ENCODE data around the gene TGM4. TPM values are rescaled to one million over a fixed set of nuclear protein-coding genes. Genes with fewer than 3 reads are reported as not detected.

Gene TGM4
- total and polyA plus RNA-seq, 10 of the 15 experiments (the other 5 are each of a cell fraction or from before 2014, with no cell fraction given), result not detected

GRCh38 chr3:44903314-44903713 is 28.9 kb downstream of the TGM4 start (continued):
- TF ChIP-seq E2F8 (IDR thresholded peaks at IDR 0.05; ENCODE audit: low read depth, partially characterized antibody) (no peak), EZH2 (IDR thresholded peaks at IDR 0.05; ENCODE audit: borderline replicate concordance, control insufficient read depth, low read depth, low read length) (no peak), MEF2B (IDR thresholded peaks at IDR 0.05; ENCODE audit: partially characterized antibody, poor library complexity, severe bottlenecking) (no peak), SP1 (IDR thresholded peaks at IDR 0.05; ENCODE audit: low read depth, low read length) (no peak), GABPA (IDR thresholded peaks at IDR 0.05; ENCODE audit: low read depth) (no peak), TCF3 (IDR thresholded peaks at IDR 0.05; ENCODE audit: borderline replicate concordance, insufficient read depth, low read depth, low read length) (no peak), CHD4 (IDR thresholded peaks at IDR 0.05) (no peak)

- ChIA-PET CTCF (no interaction called here), POLR2A (no interaction called here), SMC1A (ENCODE audit: uncharacterized antibody, unreplicated experiment) (interaction anchor here (1.2 kb wide), 1 partner anchor 9 kb away, joined by 3 read pairs; no protein-coding TSS in a partner anchor), RAD21 (ENCODE audit: unreplicated experiment) (no interaction called here)
- Histone ChIP-seq H4K20me1 (ENCODE audit: control insufficient read depth, insufficient read depth) (no peaks in the 10 kb centered on the region), H3K4me2 (ENCODE audit: control insufficient read depth, insufficient read depth) (no peak overlapping the region), H3K4me3 (no peak overlapping the region), H3K4me1 (ENCODE audit: control insufficient read depth, insufficient read depth, low read length) (no peaks in the 10 kb centered on the region), H3K27me3 (replicated peaks in 1 of 2; ENCODE audit: control insufficient read depth in 2 of 2, insufficient read depth in 2 of 2, low read length in 1 of 2) (no peaks in the 10 kb centered on the region), H2AFZ (ENCODE audit: control insufficient read depth, low read depth, low read length) (no peak overlapping the region), H3K36me3 (ENCODE audit: control insufficient read depth in 2 of 2, insufficient read depth in 2 of 2, low read length in 1 of 2) (no peaks in the 10 kb centered on the region), H3K9ac (ENCODE audit: control insufficient read depth, insufficient read depth, low read length) (no peak overlapping the region), H3K9me3 (replicated peaks; ENCODE audit: control insufficient read depth, insufficient read depth, low read length) (no peaks in the 10 kb centered on the region), H3K27ac (ENCODE audit: control insufficient read depth, insufficient read depth) (no peak overlapping the region), H3K79me2 (ENCODE audit: control insufficient read depth, insufficient read depth, low read length) (no peaks in the 10 kb centered on the region)
- DNase-seq (ENCODE audit: low read depth, low spot score) (no peak), FAIRE-seq (no peak), ATAC-seq (no peak)
- intact Hi-C loops (cut with micrococcal nuclease; ENCODE audit: unreplicated experiment), result no loop called here
- in situ Hi-C loops (cut with MboI), result no loop called here
- BruUV-seq (replicated peaks), result no TSS peak
- TF ChIP-seq CBX3 (IDR thresholded peaks at IDR 0.05; ENCODE audit: borderline replicate concordance, low read depth), result no peak
- TF ChIP-seq NRF1 (conservative IDR thresholded peaks at IDR 0.05; ENCODE audit: low read depth, low read length), result no peak
- TF ChIP-seq HDAC6 (IDR thresholded peaks at IDR 0.05; ENCODE audit: unreplicated experiment), result no peak
- no peak for TF ChIP-seq BACH1 (IDR thresholded peaks at IDR 0.05; ENCODE audit: borderline replicate concordance)
- no peak for TF ChIP-seq GABPA (IDR thresholded peaks at IDR 0.05; ENCODE audit: low read depth)
- TF ChIP-seq KAT2A (conservative IDR thresholded peaks at IDR 0.05; ENCODE audit: control insufficient read depth, low read depth, low read length), result no peak
- no peak for TF ChIP-seq STAT1 (conservative IDR thresholded peaks at IDR 0.05)
- TF ChIP-seq CTCF (IDR thresholded peaks at IDR 0.05 in 2 of 3, conservative IDR thresholded peaks at IDR 0.05 in 1 of 3; ENCODE audit: control insufficient read depth in 2 of 3, extremely low read depth in 1 of 3, insufficient read depth in 1 of 3, low read depth in 3 of 3, low read length in 3 of 3), result no peak
- no peak for TF ChIP-seq IKZF2 (IDR thresholded peaks at IDR 0.05)
- TF ChIP-seq NBN (IDR thresholded peaks at IDR 0.05), result no peak
- TF ChIP-seq POLR2AphosphoS5 (IDR thresholded peaks at IDR 0.05; ENCODE audit: low read length), result no peak
- no peak for TF ChIP-seq MYB (IDR thresholded peaks at IDR 0.05; ENCODE audit: borderline replicate concordance, low read depth, low read length)
- TF ChIP-seq TCF3 (IDR thresholded peaks at IDR 0.05; ENCODE audit: borderline replicate concordance, insufficient read depth, low read depth, low read length), result no peak
- TF ChIP-seq SMAD1 (IDR thresholded peaks at IDR 0.05; ENCODE audit: low read depth, partially characterized antibody), result no peak
- no peak for TF ChIP-seq CHD4 (IDR thresholded peaks at IDR 0.05)
- WGBS (ENCODE audit: insufficient coverage, insufficient replicate concordance, low lambda C conversion rate, missing lambda C conversion rate), result 66% methylated on average over 15 of the region's 15 CpGs
Observed at GRCh38 chr3:44903751-44904150, 29.3 kb downstream of the TGM4 start.

Measured in GM12878 (cell line).